Measurements from ENCODE around the gene ZNF668.

GRCh38 chr16:31076319-31076718 lies 2.3 kb upstream of the ZNF668 start:
- TF ChIP-seq CTCF (IDR thresholded peaks at IDR 0.05) (no peak), POLR2A (IDR thresholded peaks at IDR 0.05) (no peak)
